ENCODE results near the gene SEPTIN5. TPM values are rescaled to one million over a fixed set of nuclear protein-coding genes. Genes with fewer than 3 reads are reported as not detected.

SEPTIN5 gene
- total and polyA plus RNA-seq, 12 donors, result 56.5 to 218 (median 143) TPM

DNA sequence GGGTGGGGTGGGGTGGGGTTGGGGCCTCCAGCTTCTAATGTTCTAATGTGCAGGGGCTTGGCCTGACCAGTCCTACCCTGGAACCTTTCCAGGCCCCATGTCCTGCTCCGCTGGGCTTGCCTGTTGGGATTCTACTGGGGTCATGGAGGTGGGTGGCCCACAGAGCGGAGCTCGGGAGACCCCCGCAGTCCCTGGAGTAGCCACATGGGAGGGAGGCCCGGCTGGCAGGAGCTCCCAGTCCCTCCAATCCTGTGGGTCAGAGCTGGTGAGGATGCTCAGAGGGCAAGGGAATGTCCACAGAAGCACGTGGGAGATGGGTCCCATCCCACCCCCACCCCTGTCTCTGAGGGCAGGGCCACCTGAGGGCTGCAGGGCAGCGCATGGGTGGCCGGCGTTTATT lies 2.9 kb downstream of the SEPTIN5 start:
- Histone ChIP-seq H3K4me1 (peaks cover 16 to 80% (median 46%) of the 10 kb centered on the region in 9 donors), H3K9me3 (no peaks in the 10 kb centered on the region), H3K36me3 (peaks cover 0 to 26% (median 6%) of the 10 kb centered on the region in 9 donors), H3K4me3 (peak overlapping the region in 1 of 10 donors; percentile 67), H3K27ac (no peak overlapping the region), H3K27me3 (peaks cover 0 to 70% (median 21%) of the 10 kb centered on the region in 7 donors)
- intact Hi-C loops (cut with DNase I), result loop anchor here in 3 of 10 donors (2.0 to 5.0 kb wide), 2 partner anchors 35 to 38 kb away; no protein-coding TSS in a partner anchor
- TF ChIP-seq, protein P1, sequence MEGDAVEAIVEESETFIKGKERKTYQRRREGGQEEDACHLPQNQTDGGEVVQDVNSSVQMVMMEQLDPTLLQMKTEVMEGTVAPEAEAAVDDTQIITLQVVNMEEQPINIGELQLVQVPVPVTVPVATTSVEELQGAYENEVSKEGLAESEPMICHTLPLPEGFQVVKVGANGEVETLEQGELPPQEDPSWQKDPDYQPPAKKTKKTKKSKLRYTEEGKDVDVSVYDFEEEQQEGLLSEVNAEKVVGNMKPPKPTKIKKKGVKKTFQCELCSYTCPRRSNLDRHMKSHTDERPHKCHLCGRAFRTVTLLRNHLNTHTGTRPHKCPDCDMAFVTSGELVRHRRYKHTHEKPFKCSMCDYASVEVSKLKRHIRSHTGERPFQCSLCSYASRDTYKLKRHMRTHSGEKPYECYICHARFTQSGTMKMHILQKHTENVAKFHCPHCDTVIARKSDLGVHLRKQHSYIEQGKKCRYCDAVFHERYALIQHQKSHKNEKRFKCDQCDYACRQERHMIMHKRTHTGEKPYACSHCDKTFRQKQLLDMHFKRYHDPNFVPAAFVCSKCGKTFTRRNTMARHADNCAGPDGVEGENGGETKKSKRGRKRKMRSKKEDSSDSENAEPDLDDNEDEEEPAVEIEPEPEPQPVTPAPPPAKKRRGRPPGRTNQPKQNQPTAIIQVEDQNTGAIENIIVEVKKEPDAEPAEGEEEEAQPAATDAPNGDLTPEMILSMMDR (IDR thresholded peaks at IDR 0.05), result no peak
- WGBS, 2 donors, result 82 to 86% methylated on average over 9 of the region's 9 CpGs
- DNase-seq, result no peak
- ATAC-seq, result peak in 1 of 8 donors; percentile 3

DNA sequence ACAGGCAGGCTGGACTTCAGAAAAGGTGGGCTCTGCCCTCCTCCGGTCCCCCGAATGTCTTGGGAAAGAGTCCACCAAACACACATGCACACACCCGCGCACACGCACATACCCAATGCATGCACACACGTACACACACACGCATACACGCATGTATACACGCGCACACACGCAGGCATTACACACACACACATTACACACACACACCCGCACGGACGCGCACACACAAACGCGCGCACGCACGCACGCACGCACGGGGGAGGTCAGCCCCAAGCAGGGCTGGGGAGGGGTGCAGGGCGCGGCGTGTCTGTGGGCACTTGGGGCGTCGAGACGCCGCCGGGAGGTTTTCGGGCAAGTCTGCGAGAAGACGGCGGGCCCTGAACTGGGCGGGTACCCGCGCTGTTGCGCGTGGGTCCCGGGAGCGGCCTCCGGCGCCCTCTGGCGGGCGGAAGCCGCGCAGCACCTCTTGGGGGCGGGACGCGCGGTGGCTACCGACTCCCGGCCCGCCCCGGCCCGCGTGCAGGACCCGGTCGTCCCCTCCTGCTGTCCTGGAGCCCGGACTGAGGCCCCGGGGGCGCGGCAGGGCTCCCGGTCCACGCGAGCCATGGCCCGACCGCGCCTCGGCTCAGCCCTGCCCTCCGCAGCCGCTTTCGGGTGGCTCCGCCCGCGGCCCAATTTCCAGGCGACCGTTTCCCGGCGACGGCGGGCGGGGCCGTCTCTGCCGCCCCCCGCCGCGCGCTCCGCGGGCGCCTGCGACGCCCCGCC lies 3.6 kb downstream of the SEPTIN5 start:
- DNase-seq, result peak; percentile 72 to 87
- 7 to 8% methylated on average over 83 to 96 of the region's 96 CpGs for WGBS, 2 donors
- Histone ChIP-seq H3K4me1 (peaks cover 22 to 86% (median 50%) of the 10 kb centered on the region in 9 donors), H3K4me3 (peak overlapping the region; percentile 42 to 77 (median 66)), H3K27ac (peak overlapping the region; percentile 58 to 99 (median 94)), H3K27me3 (peaks cover 0 to 75% (median 28%) of the 10 kb centered on the region in 7 donors), H3K36me3 (peaks cover 0 to 30% (median 6%) of the 10 kb centered on the region in 9 donors), H3K9me3 (no peaks in the 10 kb centered on the region)
- ATAC-seq, result peak; percentile 49 to 81 (median 63)
- TF ChIP-seq, protein P1 (IDR thresholded peaks at IDR 0.05), result peak; percentile 92 to 100 (median 99)
- intact Hi-C loops (cut with DNase I), result loop anchor here in 5 of 10 donors (1.0 to 5.0 kb wide), 3 partner anchors 36 to 39 kb away; no protein-coding TSS in a partner anchor

DNA sequence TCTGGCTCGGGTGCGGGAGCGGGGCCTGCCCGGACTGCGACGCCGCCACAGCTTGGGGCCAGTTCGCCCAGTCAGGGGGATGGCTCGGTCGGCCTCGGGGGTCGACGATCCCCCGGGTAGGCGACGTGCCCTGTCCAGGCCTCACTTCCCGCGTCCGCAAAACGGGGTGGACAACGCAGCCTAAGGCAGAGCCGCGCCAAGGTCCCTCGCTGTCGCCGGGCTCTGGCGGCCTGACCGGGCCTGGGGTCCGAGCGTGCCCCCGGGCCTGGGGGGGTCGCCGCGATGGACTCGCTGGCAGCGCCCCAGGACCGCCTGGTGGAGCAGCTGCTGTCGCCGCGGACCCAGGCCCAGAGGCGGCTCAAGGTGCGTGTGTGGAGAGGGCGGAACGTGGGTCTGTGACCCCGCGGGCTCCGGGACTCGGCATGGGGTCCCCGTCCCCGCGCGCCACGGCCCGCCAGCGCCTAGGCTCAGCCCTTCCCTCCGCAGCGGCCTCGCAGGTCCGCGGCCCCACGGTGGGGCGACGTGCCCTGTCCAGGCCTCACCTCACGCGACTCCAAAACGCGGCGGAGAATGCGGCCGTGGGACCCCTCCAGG lies 4.2 kb downstream of the SEPTIN5 start:
- Histone ChIP-seq H3K27ac (peak overlapping the region; percentile 58 to 99 (median 94)), H3K4me1 (peaks cover 29 to 91% (median 56%) of the 10 kb centered on the region in 9 donors), H3K27me3 (peaks cover 0 to 75% (median 32%) of the 10 kb centered on the region in 7 donors), H3K36me3 (peaks cover 0 to 30% (median 6%) of the 10 kb centered on the region in 9 donors), H3K4me3 (peak overlapping the region; percentile 42 to 77 (median 66)), H3K9me3 (no peaks in the 10 kb centered on the region)
- DNase-seq, result no peak
- ATAC-seq, result peak in 1 of 8 donors; percentile 7
- TF ChIP-seq, protein P1 (IDR thresholded peaks at IDR 0.05), result no peak
- 1 to 2% methylated on average over 57 to 70 of the region's 70 CpGs for WGBS, 2 donors
- intact Hi-C loops (cut with DNase I), result loop anchor here in 4 of 10 donors (1.0 to 5.0 kb wide), 3 partner anchors 36 to 40 kb away; no protein-coding TSS in a partner anchor

DNA sequence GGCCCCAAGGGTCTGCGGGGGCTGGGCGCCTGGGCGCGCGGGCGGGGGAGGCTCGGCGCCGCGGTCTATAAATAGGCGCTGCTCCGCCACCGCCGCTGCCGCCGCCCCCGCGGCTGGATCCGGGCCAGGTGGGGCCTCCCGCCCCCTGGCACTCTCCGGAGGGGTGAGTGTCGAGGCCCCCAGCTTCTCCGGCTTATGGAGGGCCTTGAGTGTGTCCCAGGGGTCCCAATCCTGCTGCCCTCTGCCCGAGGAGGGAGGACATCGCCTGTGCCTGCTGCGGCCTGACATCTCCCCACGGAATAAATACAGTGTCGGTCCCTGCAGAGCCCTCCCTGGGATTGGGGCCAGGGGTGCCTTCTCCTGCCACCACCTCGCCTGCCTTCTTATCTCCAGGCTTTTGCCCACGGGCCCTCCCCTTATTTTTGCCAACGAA lies 4.8 kb downstream of the SEPTIN5 start:
- H3K27me3 ChIP-seq, result peaks cover 0 to 74% (median 31%) of the 10 kb centered on the region in 7 donors
- peak; percentile 12 to 33 (median 20) for ATAC-seq

More for the DNA sequence above, 4.8 kb downstream of the SEPTIN5 start:
- H3K9me3 ChIP-seq, result no peaks in the 10 kb centered on the region
- peak; percentile 46 to 54 for DNase-seq
- peaks cover 32 to 90% (median 54%) of the 10 kb centered on the region in 9 donors for H3K4me1 ChIP-seq
- H3K36me3 ChIP-seq, result peaks cover 0 to 30% (median 6%) of the 10 kb centered on the region in 9 donors
- peak overlapping the region; percentile 58 to 99 (median 94) for H3K27ac ChIP-seq
- TF ChIP-seq, protein P1 (IDR thresholded peaks at IDR 0.05), result no peak
- peak overlapping the region; percentile 42 to 77 (median 66) for H3K4me3 ChIP-seq
- intact Hi-C loops (cut with DNase I), result loop anchor here in 3 of 10 donors (2.0 to 5.0 kb wide), 2 partner anchors 37 to 40 kb away; no protein-coding TSS in a partner anchor
- WGBS, 2 donors, result 9 to 10% methylated on average over 31 of the region's 31 CpGs
